HepG2 (cell line): ENCODE measurements around the gene AFTPH. TPM values are rescaled to one million over a fixed set of nuclear protein-coding genes. Genes with fewer than 3 reads are reported as not detected.

Experiments
- ATAC-seq: fragments of 200-7000 bp; cut with Tn5 transposase; 3 replicates; pipeline ENCODE4 v1.9.1; 2020; ENCODE audit warnings: mild to moderate bottlenecking, moderate library complexity
- BruUV-seq: library from RNA; stranded (reverse); fragments of 400-500 nt; replicated peaks from 2 replicates; lab custom pipeline; 2021; lab: Mats Ljungman, UMichigan
- CTCF ChIA-PET: fragments of 300-600 bp; formaldehyde crosslinking; extraction: SDS; loops from one replicate; lab custom pipeline; 2021; ENCODE audit warnings: low total read pairs, inconsistent platforms, low intra/inter-chr PET ratio; lab: Yijun Ruan, JAX
- POLR2A ChIA-PET: fragments of 350-600 bp; sonication (Branson Sonifier 250); formaldehyde crosslinking; loops from one replicate; lab custom pipeline; 2020; ENCODE audit warnings: antibody characterized with exemption, inconsistent platforms; lab: Yijun Ruan, JAX
- DNase-seq: peaks from one replicate; pipeline ENCODE4 v3.0.0-alpha.2; 2015; ENCODE audit warnings: low spot score
- FAIRE-seq: peaks from 3 replicates; lab custom pipeline; 2011; peaks lifted over from hg19 to GRCh38; lab: Jason Lieb, UNC
- H2AFZ ChIP-seq: one replicate; pipeline ENCODE4 v1.6.1; 2011; ENCODE audit warnings: low read length, inconsistent platforms
- H3K27ac ChIP-seq: fragments of 300-600 bp; 3 replicates; pipeline ENCODE4 v1.8.0; 2011; ENCODE audit warnings: mixed run types, mild to moderate bottlenecking, mixed read lengths, low read length, inconsistent platforms; ENCODE audit not compliant: insufficient read depth; ENCODE audit errors: extremely low read length
- H3K27me3 ChIP-seq, 2 experiments: fragments of 200-600 bp in 1 of 2; 2 replicates in 1 of 2; 3 replicates in 1 of 2; pipeline versions ENCODE4 v1.6.0 to v1.8.0; 2011; ENCODE audit warnings: low read length in 2 of 2, mild to moderate bottlenecking in 2 of 2, moderate library complexity in 2 of 2, inconsistent platforms in 1 of 2; ENCODE audit not compliant: insufficient read depth in 2 of 2, control insufficient read depth in 1 of 2
- H3K36me3 ChIP-seq, 2 experiments: fragments of 200-600 bp in 1 of 2; replicated peaks in 1 of 2; 2 replicates in 1 of 2; 3 replicates in 1 of 2; pipeline versions ENCODE4 v1.5.1 to v1.8.0; 2011; ENCODE audit warnings: low read length in 2 of 2, inconsistent platforms in 1 of 2; ENCODE audit not compliant: insufficient read depth in 2 of 2, control insufficient read depth in 1 of 2
- H3K4me1 ChIP-seq: 2 replicates; pipeline ENCODE4 v1.5.1; 2012; ENCODE audit warnings: low read length, inconsistent platforms; ENCODE audit not compliant: insufficient read depth
- H3K4me2 ChIP-seq: 2 replicates; pipeline ENCODE4 v1.6.0; 2011; ENCODE audit warnings: low read depth, low read length, inconsistent platforms
- H3K4me3 ChIP-seq, 3 experiments: fragments of 200-600 bp in 1 of 3; sonication (generic), shearing (Covaris generic) in 1 of 3; replicated peaks in 1 of 3; 2 replicates each; pipeline ENCODE4 v1.5.1; 2011 to 2016; ENCODE audit warnings: low read length in 3 of 3, inconsistent platforms in 2 of 3, low read depth in 2 of 3, mild to moderate bottlenecking in 2 of 3, control low read depth in 1 of 3, mixed read lengths in 1 of 3; ENCODE audit not compliant: insufficient read depth in 1 of 3
- H3K79me2 ChIP-seq: one replicate; pipeline ENCODE4 v1.6.1; 2011; ENCODE audit warnings: low read length, inconsistent platforms; ENCODE audit not compliant: insufficient read depth
- H3K9ac ChIP-seq: 2 replicates; pipeline ENCODE4 v1.6.0; 2011; ENCODE audit warnings: mild to moderate bottlenecking, low read depth, low read length, inconsistent platforms; ENCODE audit not compliant: insufficient read depth
- H3K9me3 ChIP-seq: 2 replicates; pipeline ENCODE4 v1.5.1; 2012; ENCODE audit warnings: mild to moderate bottlenecking, low read length
- H4K20me1 ChIP-seq: 2 replicates; pipeline ENCODE4 v1.6.0; 2011; ENCODE audit warnings: inconsistent platforms, mild to moderate bottlenecking, low read length, moderate library complexity; ENCODE audit not compliant: insufficient read depth
- ARID2 ChIP-seq: sonication (generic); formaldehyde crosslinking; IDR thresholded peaks from 2 replicates; pipeline ENCODE4 v1.8.1; 2022; ENCODE audit warnings: mild to moderate bottlenecking, missing genetic modification reagents, borderline replicate concordance
- CHD4 ChIP-seq: fragments of 200-600 bp; sonication (generic); IDR thresholded peaks from 2 replicates; pipeline ENCODE4 v1.7.0; 2017; ENCODE audit warnings: mild to moderate bottlenecking, low read length, borderline replicate concordance
- FOXO4 ChIP-seq: sonication (generic); formaldehyde crosslinking; conservative IDR thresholded peaks from 2 replicates; pipeline ENCODE4 v1.8.1; 2023; ENCODE audit warnings: missing genetic modification reagents
- HMG20A ChIP-seq: IDR thresholded peaks from 2 replicates; pipeline ENCODE4 v1.6.1; 2016; ENCODE audit warnings: borderline replicate concordance
- IKZF4 ChIP-seq: sonication (generic); formaldehyde crosslinking; IDR thresholded peaks from 2 replicates; pipeline ENCODE4 v1.5.1; 2020; ENCODE audit warnings: borderline replicate concordance, mild to moderate bottlenecking, low read depth, missing genetic modification reagents; ENCODE audit errors: not compliant biosample characterization
- KDM3A ChIP-seq: IDR thresholded peaks from 2 replicates; pipeline ENCODE4 v1.6.1; 2018; ENCODE audit warnings: low read depth, missing compliant biosample characterization
- MEF2D ChIP-seq: sonication (generic); formaldehyde crosslinking; IDR thresholded peaks from 2 replicates; pipeline ENCODE4 v1.5.1; 2020; ENCODE audit warnings: mild to moderate bottlenecking, missing genetic modification reagents
- NRL ChIP-seq: sonication (generic); formaldehyde crosslinking; IDR thresholded peaks from 2 replicates; pipeline ENCODE4 v1.5.0; 2020; ENCODE audit warnings: missing genetic modification reagents, mild to moderate bottlenecking, moderate library complexity, borderline replicate concordance
- POLR2AphosphoS2 ChIP-seq: IDR thresholded peaks from 2 replicates; pipeline ENCODE4 v1.6.1; 2011; ENCODE audit warnings: low read depth, low read length, improper control_type of control experiment
- ZBTB8A ChIP-seq: sonication (generic); formaldehyde crosslinking; IDR thresholded peaks from 2 replicates; pipeline ENCODE4 v1.4.0; 2020; ENCODE audit warnings: mild to moderate bottlenecking, low read depth, missing genetic modification reagents, borderline replicate concordance
- ZEB1 ChIP-seq: IDR thresholded peaks from 2 replicates; pipeline ENCODE4 v1.6.1; 2012; ENCODE audit warnings: mild to moderate bottlenecking, low read depth, inconsistent platforms; ENCODE audit not compliant: insufficient replicate concordance
- ZFX ChIP-seq: sonication (generic); formaldehyde crosslinking; IDR thresholded peaks from 2 replicates; pipeline ENCODE4 v1.4.0; 2020; ENCODE audit warnings: mild to moderate bottlenecking, low read depth, missing genetic modification reagents, moderate library complexity
- ZNF549 ChIP-seq: sonication (generic); formaldehyde crosslinking; IDR thresholded peaks from 2 replicates; pipeline ENCODE4 v1.5.0; 2020; ENCODE audit warnings: missing genetic modification reagents
- ZNF550 ChIP-seq: sonication (generic); formaldehyde crosslinking; IDR thresholded peaks from 2 replicates; pipeline ENCODE4 v1.4.0; 2020; ENCODE audit warnings: mild to moderate bottlenecking, missing genetic modification reagents, borderline replicate concordance
- ZNF704 ChIP-seq: sonication (generic); formaldehyde crosslinking; IDR thresholded peaks from 2 replicates; pipeline ENCODE4 v1.8.1; 2023; ENCODE audit warnings: mild to moderate bottlenecking, inconsistent platforms, moderate library complexity, missing genetic modification reagents, borderline replicate concordance
- WGBS: methylation state at CpG from one replicate; pipeline ENCODE4 v1.1.6; 2017; ENCODE audit warnings: low lambda C conversion rate; 5-methylcytosine and 5-hydroxymethylcytosine counted together
- in situ Hi-C: cut with HindIII; loops from 2 replicates; pipeline ENCODE4 v1.10.0; 2017; ENCODE audit warnings: low pct_unique_long_range_greater_than_20kb; ENCODE audit not compliant: extremely low pct_ligation_motif_present
- intact Hi-C: fragments of 100-400 bp; cut with micrococcal nuclease; formaldehyde crosslinking; loops from one replicate; pipeline ENCODE4 v1.10.0; 2022; ENCODE audit not compliant: unreplicated experiment
- polyA plus RNA-seq, 8 experiments: library from polyadenylated mRNA; depleted of rRNA in 3 of 8; stranded (reverse) in 7 of 8; unstranded in 1 of 8; fragments of >200 nt; fragmentation: Illumina TruSeq in 4 of 8; extraction: Trizol in 4 of 8; gene quantifications; 2 replicates each; pipeline versions ENCODE4 v1.2.1 to v1.2.3, GENCODE V29; 2011 to 2016; ENCODE audit warnings: low read depth in 4 of 8, missing spikeins in 1 of 8, mixed read lengths in 1 of 8; ENCODE audit not compliant: insufficient read depth in 1 of 8
- total RNA-seq, 5 experiments: library from RNA; depleted of rRNA; stranded (reverse); fragments of >200 nt; fragmentation: Illumina TruSeq; extraction: Trizol; gene quantifications; 2 replicates each; pipeline ENCODE4 v1.2.3, GENCODE V29; 2016; ENCODE audit warnings: low read depth in 1 of 5
- TF ChIP-seq, protein P1 (sequence below): sonication (generic); formaldehyde crosslinking; IDR thresholded peaks from 2 replicates; pipeline ENCODE4 v1.8.0; 2022; ENCODE audit warnings: mild to moderate bottlenecking, missing genetic modification reagents

The AFTPH gene
- total and polyA plus RNA-seq, 2 of the 13 experiments (the other 11 are each of a cell fraction or from before 2014, with no cell fraction given): 27.5 to 36.8 TPM

DNA sequence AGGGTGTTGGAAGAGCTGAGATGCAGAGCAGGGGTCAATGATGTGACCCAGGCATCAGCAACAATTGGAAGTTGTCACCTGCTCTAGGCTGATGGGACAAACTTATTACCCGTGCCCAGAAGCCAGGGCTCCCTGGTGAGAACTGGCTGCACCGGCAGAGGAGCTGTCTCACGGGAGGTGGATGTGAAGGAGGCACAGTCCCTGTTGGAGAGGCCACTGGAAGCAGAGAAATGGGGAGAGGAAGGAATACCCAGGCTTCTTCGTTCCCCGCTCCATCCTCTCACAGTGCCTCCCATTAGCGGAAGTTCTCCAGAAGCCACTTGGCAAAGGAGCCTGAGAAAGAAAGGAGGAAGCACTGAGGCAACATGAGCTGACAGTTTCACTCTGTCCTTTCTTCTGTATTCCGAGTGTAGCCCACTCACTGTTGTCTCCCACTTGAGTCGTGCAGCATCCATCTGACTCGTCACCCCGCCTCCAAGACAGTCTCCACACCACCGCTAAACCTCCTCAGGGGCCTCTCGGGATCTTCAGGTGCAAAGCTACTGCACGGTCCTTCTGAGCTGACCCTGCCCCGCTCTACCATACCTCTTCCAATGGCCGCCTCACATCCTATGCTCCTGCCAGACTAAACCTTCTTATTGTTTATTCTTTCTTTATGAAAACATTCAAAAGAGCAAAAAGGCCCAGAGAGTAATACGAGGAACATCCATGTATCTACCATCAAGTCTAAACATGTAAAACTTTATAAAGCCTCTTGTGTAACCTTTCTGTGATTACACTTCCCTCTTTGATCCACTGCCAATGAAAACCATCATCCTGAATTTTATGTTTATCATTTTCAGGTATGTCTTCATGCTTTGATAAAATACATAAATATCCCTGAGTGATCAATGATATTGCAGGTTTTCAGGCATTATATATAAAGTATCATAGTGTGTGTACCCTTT is 19.1 kb upstream of the AFTPH start (continued):
- TF ChIP-seq NRL (CRISPR knock-in tag) (no peak), ZFX (no peak), ZEB1 (no peak)

- Histone ChIP-seq H3K27ac (no peak overlapping the region), H3K4me1 (0 out of 2 replicates have a peak, but pooled peaks cover 9% of the 10 kb centered on the region), H3K4me3 (no peak overlapping the region), H4K20me1 (no peaks in the 10 kb centered on the region), H3K9me3 (no peaks in the 10 kb centered on the region), H3K9ac (no peak overlapping the region), H3K27me3 (peaks cover 2 to 10% of the 10 kb centered on the region in 2 experiments; a peak in 2 of 5 replicates), H3K79me2 (no peaks in the 10 kb centered on the region), H3K36me3 (no peaks in the 10 kb centered on the region), H3K4me2 (no peak overlapping the region), H2AFZ (no peak overlapping the region)
- WGBS: 69% methylated on average over 2 of the region's 2 CpGs
- ATAC-seq: no peak
- BruUV-seq: no TSS peak
- no peak for TF ChIP-seq IKZF4 (CRISPR knock-in tag)
- no peak for TF ChIP-seq ZBTB8A (CRISPR knock-in tag)
- TF ChIP-seq ZNF704 (CRISPR knock-in tag): no peak
- no peak for TF ChIP-seq HMG20A (CRISPR knock-in tag)
- TF ChIP-seq POLR2AphosphoS2: no peak
- no peak for TF ChIP-seq ZNF550 (CRISPR knock-in tag)
- TF ChIP-seq ARID2: no peak
- no peak for TF ChIP-seq CHD4
- TF ChIP-seq FOXO4 (CRISPR knock-in tag): no peak
- no peak for TF ChIP-seq MEF2D
- TF ChIP-seq KDM3A (CRISPR knock-in tag): no peak
- TF ChIP-seq, protein P1, sequence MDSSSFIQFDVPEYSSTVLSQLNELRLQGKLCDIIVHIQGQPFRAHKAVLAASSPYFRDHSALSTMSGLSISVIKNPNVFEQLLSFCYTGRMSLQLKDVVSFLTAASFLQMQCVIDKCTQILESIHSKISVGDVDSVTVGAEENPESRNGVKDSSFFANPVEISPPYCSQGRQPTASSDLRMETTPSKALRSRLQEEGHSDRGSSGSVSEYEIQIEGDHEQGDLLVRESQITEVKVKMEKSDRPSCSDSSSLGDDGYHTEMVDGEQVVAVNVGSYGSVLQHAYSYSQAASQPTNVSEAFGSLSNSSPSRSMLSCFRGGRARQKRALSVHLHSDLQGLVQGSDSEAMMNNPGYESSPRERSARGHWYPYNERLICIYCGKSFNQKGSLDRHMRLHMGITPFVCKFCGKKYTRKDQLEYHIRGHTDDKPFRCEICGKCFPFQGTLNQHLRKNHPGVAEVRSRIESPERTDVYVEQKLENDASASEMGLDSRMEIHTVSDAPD: no peak
- TF ChIP-seq ZNF549 (CRISPR knock-in tag): no peak
- no peak for FAIRE-seq
- POLR2A ChIA-PET: no interaction called here
- CTCF ChIA-PET: no interaction called here
- no peak for DNase-seq
- in situ Hi-C loops: no loop called here
- intact Hi-C loops: no loop called here
Observed at GRCh38 chr2:64506686-64507085, 17.4 kb upstream of the AFTPH start.
